ENCODE data around the gene FOXS1.

Gene FOXS1

DNA sequence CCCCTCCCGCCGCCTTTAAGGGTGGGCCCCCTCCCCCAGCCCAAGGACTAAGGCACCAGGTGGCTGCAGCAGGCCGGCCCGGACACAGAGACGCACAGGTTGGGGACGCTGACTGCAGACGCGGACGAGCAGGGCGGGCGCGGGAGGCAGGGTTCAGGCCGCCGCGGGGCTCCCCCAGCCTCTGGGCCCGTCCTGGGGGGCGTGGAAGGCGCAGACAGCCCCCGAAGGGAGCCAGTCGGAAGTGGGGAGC, 15.7 kb upstream of the FOXS1 start:
- no peak for DNase-seq (ENCODE audit: low read depth)

GRCh38 chr20:31860390-31861134, 15.2 kb upstream of the FOXS1 start:
- DNase-seq (ENCODE audit: low read depth) = no peak

GRCh38 chr20:31859998-31860380, 14.6 kb upstream of the FOXS1 start:
- no peak for DNase-seq (ENCODE audit: low read depth)

- DNase-seq (ENCODE audit: low read depth) = no peak
Measured at GRCh38 chr20:31859266-31859997, 14.0 kb upstream of the FOXS1 start.

DNA sequence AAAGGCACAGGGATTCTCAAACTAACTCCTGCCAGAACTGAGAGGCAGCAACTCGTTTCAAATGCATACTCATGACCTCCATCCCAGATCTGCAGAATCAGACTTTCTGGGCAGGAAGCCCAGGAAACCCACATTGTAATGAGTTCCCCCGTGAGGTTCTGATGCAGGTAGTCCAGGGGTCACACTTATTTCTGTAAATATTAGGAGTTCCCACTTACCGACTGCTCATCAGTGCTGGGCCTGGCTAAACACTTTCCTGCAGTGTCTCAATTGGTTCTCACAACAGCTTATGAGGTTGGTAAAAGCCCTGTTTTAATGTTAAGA, 13.3 kb upstream of the FOXS1 start:
- DNase-seq (ENCODE audit: low read depth) = no peak

DNA sequence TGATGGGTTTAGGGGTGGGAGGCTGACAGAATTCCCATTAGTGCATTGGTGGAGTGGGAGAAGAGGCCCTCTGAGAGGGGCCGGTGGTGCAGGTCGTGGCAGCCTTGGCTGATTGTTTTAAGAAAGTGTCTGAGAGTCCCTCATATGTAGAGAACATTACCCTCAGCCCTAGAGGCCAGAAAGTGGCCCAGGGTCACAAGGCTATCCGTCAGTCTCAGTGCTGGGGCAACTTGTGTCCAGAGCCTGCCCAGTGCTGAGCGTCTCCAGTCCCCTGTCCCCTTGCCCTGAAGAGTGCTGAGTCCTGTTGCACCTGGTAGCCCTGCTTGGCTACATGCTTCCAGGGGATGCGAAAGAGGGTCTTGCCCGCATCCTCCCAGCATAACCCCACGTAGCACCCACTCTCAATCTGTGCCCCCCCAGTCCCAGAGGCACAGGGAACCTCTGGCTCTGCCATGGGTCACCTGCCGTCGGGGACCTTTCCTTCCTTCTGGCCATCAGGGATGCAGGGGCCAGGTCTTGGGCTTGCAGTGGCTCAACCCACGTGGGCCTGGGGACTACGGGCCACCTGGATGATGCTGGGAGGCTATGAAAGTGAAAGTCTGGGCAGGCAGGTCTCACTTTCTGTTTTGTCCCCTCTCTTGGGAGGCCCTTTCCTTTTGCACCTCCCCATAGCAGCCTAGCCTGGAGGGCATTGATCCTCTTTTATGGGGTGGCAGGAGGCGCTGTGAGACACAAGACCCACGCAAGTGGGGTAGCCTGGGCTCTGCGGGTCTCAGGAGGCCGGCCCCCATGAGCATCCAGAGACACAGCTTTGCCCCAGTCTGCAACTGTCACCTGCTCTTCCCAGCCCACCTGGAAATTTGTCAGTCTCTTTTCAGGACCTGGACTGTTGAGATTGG, 12.7 kb upstream of the FOXS1 start:
- DNase-seq (ENCODE audit: low read depth) = no peak

DNA sequence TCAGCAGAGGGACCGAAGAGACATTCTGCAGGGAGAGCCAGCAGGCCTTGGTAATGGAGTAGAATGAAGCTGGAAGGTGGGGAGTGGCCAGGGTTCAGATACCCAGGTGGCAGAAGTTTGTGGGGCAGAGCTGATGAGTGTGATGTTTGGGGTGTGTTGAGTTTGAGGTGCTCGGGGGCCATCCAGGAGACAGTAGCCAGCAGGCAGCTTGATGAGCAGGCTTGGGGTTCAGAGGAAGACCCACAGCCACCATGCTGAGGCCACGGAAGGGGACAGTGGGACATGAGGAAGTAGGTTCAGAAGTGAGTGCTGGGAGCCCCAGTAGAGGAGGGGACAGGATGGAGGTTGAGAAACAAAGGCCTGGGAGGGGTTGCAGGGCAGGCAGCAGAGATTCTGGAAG, 11.1 kb upstream of the FOXS1 start:
- no peak for DNase-seq (ENCODE audit: low read depth)

DNA sequence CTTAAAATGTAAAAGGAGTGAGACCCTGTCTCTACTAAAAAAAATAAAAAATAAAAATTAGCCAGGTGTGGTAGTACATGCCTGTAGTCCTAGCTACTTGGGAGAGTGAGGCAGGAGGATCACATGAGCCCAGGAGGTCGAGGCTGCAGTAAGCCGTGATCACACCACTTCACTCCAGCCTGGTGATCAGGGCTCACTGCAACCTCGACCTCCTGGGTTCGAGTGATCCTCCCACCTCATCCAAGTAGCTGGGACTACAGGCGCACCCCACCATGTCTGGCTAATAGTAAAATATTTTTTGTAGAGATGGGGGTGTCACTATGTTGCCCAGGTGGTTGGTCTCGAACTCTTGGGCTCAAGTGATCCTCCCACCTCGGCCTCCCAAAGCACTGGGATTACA, 8.1 kb upstream of the FOXS1 start:
- no peak for DNase-seq (ENCODE audit: low read depth)

GRCh38 chr20:31851240-31851955, 6.0 kb upstream of the FOXS1 start:
- DNase-seq (ENCODE audit: low read depth) = no peak

- no peak for DNase-seq (ENCODE audit: low read depth)
Measured at GRCh38 chr20:31849306-31849930, 4.0 kb upstream of the FOXS1 start.

DNA sequence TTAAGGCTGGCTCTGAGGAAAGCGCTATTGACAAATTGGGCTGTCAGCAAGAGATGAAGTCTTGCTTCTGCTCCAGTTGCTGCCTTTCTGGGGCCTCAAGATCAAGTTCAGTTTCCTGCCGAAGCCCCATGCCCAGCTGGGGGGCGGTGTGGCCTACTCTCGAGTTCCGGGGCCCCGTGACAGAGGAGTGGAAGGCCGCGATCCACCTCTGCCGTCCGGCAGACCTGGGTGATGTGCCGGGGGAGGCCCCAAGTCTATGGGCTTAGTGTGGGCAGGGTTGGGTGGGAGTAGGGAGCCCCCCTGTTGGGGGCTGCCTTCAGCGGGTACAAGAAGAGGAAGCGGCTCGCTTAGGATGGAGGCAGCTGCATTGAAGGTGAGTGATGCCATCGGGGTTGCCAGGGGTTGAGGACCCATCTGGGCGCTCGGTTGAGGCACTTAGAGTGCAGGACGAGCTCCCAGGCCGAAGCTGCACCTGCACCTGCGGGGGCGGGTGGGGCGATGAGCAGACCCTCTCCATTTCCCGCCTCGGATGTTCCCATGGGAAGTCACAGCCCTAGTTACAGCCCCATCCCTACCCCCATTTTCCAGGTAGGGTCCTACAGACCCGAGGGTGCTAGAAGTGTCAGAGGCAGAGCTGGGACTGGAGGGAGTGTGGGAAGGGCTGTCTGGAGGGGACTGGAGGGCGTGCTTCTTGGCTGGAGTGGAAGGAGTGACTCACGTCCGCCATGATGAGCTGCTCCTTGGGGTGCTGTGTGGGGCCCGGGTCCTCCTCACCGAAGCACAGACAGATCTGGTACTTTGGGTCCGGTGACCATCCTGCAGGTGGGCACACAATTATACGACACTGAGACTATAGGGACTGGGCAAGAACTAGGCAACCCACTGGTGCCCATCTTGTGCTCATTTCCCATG, 2.9 kb upstream of the FOXS1 start:
- DNase-seq (ENCODE audit: low read depth) = no peak

DNA sequence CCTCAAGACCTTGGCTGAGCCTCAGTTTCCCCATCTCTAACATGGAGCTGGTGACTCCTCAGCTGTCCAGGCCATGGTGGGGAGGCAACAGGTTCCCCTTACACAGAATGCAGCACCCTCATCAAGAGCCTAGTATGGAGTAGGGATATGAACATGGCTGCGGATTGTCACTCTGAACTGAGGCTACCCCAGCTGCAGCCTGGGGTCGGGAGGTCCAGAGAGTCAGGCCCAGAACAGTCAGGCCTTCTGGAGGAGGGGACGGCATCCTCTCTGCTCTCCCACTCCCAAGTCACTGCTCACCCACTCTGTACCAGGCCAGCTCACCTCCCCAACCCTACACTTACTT, 1.4 kb upstream of the FOXS1 start:
- no peak for DNase-seq (ENCODE audit: low read depth)

DNA sequence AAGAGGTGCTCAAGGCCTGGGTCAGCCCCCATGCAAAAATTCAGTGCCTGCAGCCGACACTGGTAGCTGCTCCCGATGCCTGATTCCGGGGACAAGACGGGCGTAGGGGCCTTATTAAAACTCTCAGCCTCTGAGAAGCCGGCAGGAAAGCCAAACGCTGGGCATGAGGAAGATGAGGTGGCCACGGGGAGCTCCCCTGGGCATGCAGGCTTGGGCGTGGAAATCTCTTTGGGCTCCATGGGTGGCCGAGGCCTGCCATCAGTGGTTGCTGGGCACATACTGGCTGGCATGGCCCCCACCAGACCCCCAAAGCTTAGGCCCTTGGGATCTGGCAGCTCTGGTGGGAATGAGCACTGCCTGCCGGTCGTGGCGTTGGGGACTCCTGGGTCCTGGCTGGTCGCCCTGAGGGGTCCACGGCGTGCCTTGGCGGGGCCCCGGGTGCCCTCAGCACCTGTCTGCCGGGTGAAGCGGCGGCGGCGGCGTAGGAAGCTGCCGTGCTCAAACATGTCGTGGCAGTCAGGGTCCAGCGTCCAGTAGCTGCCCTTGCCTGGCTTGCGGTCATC, 586 bp downstream of the FOXS1 start:
- no peak for DNase-seq (ENCODE audit: low read depth)

DNA sequence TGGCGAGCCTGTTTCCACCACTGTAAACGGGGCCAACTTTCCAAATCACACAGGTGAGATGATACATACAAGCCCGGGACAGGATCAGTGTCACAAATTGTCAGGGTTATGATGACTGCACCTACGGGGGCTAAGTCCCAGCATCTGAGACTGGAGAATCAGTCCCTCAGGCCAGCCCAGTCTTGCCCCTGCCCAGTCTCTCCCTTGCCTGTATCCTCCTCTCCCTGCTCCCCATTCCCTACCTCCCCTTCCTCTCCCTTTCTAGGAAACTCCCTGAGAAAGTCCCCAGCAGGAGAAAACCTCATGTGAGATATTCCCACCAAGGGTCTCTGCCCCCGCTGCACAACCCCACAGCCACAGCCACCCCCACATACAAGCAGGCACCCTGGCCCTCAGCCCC, 1.5 kb downstream of the FOXS1 start:
- no peak for DNase-seq (ENCODE audit: low read depth)

GRCh38 chr20:31843288-31843687, 2.1 kb downstream of the FOXS1 start:
- DNase-seq (ENCODE audit: low read depth) = no peak

- no peak for DNase-seq (ENCODE audit: low read depth)
Measured at GRCh38 chr20:31842471-31843157, 2.8 kb downstream of the FOXS1 start.

GRCh38 chr20:31841928-31842327, 3.5 kb downstream of the FOXS1 start:
- no peak for DNase-seq (ENCODE audit: low read depth)

- no peak for DNase-seq (ENCODE audit: low read depth)
Measured at GRCh38 chr20:31840906-31841816, 4.2 kb downstream of the FOXS1 start.
